ENCODE results near the gene MOB1B.

DNA sequence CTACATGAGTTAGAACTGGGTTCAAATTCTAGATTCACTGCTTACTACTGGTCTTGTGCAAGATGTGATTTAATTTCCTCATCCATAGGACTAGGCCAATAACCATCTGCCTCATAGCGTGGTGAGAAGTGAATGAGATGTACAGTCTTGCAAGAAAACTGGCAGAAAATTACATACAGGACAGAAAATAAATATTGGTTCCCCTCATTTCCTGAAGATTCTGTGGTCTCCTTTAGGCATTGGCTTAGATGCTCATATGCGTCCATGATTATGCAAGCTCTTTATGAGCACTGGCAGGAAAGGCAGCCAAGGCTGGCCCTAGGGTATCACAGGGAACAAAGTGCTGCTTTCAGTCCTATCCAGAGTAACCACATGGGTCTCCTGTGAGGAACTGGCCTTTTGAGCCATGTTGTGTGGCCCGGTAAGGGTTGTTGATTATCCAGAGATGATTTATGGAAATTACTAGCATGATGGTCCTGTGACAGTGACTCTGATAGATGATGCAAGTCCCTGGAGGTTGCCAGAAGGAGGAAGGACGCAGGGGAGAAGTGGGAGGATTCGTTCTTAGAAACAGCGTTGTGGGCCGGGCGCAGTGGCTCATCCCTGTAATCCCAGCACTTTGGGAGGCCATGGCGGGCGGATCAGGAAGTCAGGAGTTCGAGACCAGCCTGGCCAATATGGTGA, 9.9 kb upstream of the MOB1B start:
- TF ChIP-seq SRF (IDR thresholded peaks at IDR 0.05; ENCODE audit: low read depth) (no peak), CEBPB (IDR thresholded peaks at IDR 0.05; ENCODE audit: low read depth) (no peak), EGR1 (IDR thresholded peaks at IDR 0.05; ENCODE audit: low read depth) (no peak), POLR2A (IDR thresholded peaks at IDR 0.05; ENCODE audit: borderline replicate concordance, extremely low read depth, insufficient read depth, insufficient read length) (no peak), POLR2AphosphoS5 (IDR thresholded peaks at IDR 0.05; ENCODE audit: low read depth, low read length) (no peak), SP1 (IDR thresholded peaks at IDR 0.05; ENCODE audit: low read depth) (no peak), ZFX (IDR thresholded peaks at IDR 0.05) (no peak), EZH2phosphoT487 (IDR thresholded peaks at IDR 0.05; ENCODE audit: borderline replicate concordance) (no peak), EZH2 (IDR thresholded peaks at IDR 0.05) (no peak)
- TF ChIP-seq, protein P1, sequence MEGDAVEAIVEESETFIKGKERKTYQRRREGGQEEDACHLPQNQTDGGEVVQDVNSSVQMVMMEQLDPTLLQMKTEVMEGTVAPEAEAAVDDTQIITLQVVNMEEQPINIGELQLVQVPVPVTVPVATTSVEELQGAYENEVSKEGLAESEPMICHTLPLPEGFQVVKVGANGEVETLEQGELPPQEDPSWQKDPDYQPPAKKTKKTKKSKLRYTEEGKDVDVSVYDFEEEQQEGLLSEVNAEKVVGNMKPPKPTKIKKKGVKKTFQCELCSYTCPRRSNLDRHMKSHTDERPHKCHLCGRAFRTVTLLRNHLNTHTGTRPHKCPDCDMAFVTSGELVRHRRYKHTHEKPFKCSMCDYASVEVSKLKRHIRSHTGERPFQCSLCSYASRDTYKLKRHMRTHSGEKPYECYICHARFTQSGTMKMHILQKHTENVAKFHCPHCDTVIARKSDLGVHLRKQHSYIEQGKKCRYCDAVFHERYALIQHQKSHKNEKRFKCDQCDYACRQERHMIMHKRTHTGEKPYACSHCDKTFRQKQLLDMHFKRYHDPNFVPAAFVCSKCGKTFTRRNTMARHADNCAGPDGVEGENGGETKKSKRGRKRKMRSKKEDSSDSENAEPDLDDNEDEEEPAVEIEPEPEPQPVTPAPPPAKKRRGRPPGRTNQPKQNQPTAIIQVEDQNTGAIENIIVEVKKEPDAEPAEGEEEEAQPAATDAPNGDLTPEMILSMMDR (IDR thresholded peaks at IDR 0.05 in 2 of 3, conservative IDR thresholded peaks at IDR 0.05 in 1 of 3; ENCODE audit: borderline replicate concordance in 1 of 3, insufficient read depth in 1 of 3, low read depth in 2 of 3, low read length in 2 of 3), result no peak
- TF ChIP-seq, protein P2, sequence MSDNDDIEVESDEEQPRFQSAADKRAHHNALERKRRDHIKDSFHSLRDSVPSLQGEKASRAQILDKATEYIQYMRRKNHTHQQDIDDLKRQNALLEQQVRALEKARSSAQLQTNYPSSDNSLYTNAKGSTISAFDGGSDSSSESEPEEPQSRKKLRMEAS (IDR thresholded peaks at IDR 0.05), result no peak
- TF ChIP-seq, protein P3, sequence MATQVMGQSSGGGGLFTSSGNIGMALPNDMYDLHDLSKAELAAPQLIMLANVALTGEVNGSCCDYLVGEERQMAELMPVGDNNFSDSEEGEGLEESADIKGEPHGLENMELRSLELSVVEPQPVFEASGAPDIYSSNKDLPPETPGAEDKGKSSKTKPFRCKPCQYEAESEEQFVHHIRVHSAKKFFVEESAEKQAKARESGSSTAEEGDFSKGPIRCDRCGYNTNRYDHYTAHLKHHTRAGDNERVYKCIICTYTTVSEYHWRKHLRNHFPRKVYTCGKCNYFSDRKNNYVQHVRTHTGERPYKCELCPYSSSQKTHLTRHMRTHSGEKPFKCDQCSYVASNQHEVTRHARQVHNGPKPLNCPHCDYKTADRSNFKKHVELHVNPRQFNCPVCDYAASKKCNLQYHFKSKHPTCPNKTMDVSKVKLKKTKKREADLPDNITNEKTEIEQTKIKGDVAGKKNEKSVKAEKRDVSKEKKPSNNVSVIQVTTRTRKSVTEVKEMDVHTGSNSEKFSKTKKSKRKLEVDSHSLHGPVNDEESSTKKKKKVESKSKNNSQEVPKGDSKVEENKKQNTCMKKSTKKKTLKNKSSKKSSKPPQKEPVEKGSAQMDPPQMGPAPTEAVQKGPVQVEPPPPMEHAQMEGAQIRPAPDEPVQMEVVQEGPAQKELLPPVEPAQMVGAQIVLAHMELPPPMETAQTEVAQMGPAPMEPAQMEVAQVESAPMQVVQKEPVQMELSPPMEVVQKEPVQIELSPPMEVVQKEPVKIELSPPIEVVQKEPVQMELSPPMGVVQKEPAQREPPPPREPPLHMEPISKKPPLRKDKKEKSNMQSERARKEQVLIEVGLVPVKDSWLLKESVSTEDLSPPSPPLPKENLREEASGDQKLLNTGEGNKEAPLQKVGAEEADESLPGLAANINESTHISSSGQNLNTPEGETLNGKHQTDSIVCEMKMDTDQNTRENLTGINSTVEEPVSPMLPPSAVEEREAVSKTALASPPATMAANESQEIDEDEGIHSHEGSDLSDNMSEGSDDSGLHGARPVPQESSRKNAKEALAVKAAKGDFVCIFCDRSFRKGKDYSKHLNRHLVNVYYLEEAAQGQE (IDR thresholded peaks at IDR 0.05; ENCODE audit: low read depth), result no peak

Data from HCT116 (cell line).